GM12873 (cell line): Measurements from ENCODE around the gene CCR3.

ENCODE experiments used
- CTCF ChIP-seq: IDR thresholded peaks from 2 replicates; pipeline ENCODE4 v1.5.1; 2012; ENCODE audit warnings: low read depth, mild to moderate bottlenecking, moderate library complexity, low read length, control low read depth; ENCODE audit not compliant: insufficient read depth; ENCODE audit errors: missing control alignments

CCR3 gene

DNA sequence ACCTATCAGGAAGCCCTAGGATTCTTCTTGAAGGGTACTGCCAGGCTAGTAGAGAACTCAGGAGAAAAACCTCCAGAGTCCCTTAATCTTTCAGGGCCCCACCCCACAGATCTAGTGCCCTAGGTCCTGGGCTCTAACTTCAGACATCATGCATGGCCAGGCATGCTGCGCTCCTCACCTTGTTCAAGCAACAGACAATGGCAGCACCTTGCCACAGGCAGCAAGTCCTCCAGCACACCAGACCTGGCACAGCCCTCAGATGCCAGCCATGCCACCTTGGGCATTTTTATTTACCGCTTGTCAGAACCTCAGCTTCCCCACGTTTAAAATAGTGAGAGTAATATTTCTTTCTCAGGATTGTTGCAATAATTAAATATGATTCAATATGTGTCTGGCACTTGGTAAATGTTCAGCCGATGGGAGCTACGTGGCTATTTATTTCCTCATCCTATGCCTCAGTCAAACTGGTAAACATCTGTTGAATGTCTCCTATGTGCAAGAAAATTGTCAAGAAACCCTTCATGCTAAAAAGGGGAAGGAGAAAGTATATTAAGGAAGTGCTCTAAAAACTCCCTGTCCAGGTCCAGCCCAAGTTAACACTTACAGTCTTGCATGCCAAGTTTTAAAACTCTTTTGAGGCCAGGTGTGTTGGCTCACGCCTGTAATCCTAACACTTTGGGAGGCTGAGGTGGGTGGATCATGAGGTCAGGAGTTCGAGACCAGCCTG, 19.7 kb upstream of the CCR3 start:
- TF ChIP-seq CTCF: no peak

- no peak for TF ChIP-seq CTCF
Observed at GRCh38 chr3:46228260-46229242, 13.7 kb upstream of the CCR3 start.

DNA sequence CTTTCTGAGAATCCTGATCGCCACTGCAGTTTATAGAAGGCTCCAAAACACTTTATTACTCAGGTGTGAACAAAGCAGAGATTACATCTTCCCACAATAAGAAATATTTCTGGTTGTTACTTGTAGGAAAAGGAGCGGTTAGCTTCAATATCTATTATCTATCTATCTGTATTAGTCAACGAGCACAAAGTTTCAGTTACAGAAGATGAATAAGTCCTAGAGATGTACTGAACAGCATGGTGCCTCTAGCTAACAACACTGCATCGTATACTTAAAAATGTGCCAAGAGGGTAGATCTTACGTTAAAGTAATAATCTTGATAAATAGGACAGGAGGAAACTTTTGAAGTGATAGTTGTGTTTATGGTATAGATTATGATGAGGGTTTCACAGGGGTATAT, 10.9 kb upstream of the CCR3 start:
- TF ChIP-seq CTCF: no peak

- TF ChIP-seq CTCF: no peak
Observed at GRCh38 chr3:46233194-46233593, 9.1 kb upstream of the CCR3 start.

DNA sequence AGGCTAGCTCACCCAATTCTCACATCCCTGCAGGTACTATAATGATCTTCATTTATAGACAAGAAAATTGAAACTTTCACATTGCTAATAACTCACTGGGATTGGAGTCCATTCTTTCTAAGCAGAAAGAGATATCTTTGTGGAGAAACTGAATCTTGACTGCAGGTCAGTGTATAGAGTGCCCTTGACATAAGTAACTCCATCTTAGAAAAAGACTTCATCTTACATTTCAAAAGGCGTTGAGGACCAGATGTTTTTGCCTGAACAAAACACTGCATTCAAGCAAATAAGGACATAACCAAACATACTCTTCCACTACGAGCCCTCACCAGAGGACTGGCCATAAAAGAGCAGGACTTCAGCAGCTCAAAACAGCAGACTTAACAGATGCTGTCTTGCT, 6.8 kb upstream of the CCR3 start:
- no peak for TF ChIP-seq CTCF

DNA sequence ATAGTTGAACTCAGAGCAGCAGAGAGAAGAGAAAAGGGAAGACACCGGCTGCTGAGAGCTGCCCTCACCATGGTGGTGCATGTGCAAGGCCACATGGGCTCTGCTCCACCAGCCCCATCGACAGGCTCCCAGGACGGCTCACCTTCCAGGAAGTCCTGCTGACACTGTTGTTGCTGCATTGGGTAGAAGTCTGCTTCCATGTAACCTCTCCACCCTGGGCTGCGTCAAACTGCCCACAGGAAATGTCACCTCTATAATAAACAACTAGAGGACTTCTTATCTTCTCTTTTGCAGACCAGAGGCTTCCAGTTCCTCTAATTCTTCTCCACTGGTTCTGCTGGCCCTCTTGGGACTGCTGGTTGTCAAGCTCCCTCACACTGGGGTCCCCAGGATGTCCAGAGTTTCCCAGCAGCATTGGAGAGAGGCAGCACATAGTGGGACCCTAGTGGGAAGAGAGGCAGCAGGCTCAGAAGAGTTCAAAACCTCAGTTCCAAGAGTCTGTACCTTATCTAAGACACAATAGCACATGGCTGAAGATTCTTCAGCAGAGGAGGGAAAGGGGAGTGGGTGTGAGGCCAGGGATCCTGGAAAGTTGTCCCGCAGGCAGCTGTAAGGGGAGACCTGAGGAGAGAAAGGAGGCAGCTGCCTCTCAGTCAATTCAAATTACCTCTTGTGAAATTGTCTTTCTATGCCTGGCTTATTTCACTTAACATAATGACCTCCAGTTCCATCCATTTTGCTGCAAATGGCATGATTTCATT, 5.8 kb upstream of the CCR3 start:
- TF ChIP-seq CTCF: no peak
